OCI-LY3 (cell line): ENCODE results near the gene IL18RAP.

Source experiments
- H2AFZ ChIP-seq: fragments of 200-600, 300-600 bp; shearing (Covaris generic); 2 replicates; pipeline ENCODE4 v1.6.0; 2014; ENCODE audit warnings: antibody characterized with exemption, low read depth, low read length
- H3K27ac ChIP-seq: fragments of 200-600, 300-600 bp; sonication (generic); 2 replicates; pipeline ENCODE4 v1.5.1; 2014; ENCODE audit warnings: mild to moderate bottlenecking, low read length, moderate library complexity, mixed read lengths
- H3K27me3 ChIP-seq: fragments of 200-600, 300-600 bp; sonication (generic); 2 replicates; pipeline ENCODE4 v1.6.1; 2014; ENCODE audit warnings: low read depth, low read length, mixed read lengths
- H3K36me3 ChIP-seq: fragments of 200-600, 300-600 bp; sonication (generic); replicated peaks from 2 replicates; pipeline ENCODE3; 2014; ENCODE audit warnings: low read depth, low read length, mixed read lengths
- H3K4me1 ChIP-seq: fragments of 300-600, 200-600 bp; sonication (generic); 2 replicates; pipeline ENCODE4 v1.6.1; 2014; ENCODE audit warnings: low read length, mixed read lengths
- H3K4me2 ChIP-seq: fragments of 200-600, 300-600 bp; sonication (generic); 2 replicates; pipeline ENCODE4 v1.6.1; 2014; ENCODE audit warnings: low read length, mixed read lengths
- H3K4me3 ChIP-seq: fragments of 300-600, 200-600 bp; sonication (generic); 2 replicates; pipeline ENCODE4 v1.5.1; 2014; ENCODE audit warnings: antibody characterized with exemption, mild to moderate bottlenecking, low read length, moderate library complexity
- H3K79me2 ChIP-seq: fragments of 300-600, 200-600 bp; shearing (Covaris generic); 2 replicates; pipeline ENCODE4 v1.6.1; 2014; ENCODE audit warnings: mild to moderate bottlenecking, low read length, mixed read lengths
- H3K9ac ChIP-seq: fragments of 300-600, 200-600 bp; shearing (Covaris generic); 2 replicates; pipeline ENCODE4 v1.6.0; 2014; ENCODE audit warnings: mild to moderate bottlenecking, low read length, moderate library complexity
- H3K9me3 ChIP-seq: fragments of 200-600, 300-600 bp; shearing (Covaris generic); 2 replicates; pipeline ENCODE4 v1.6.1; 2014; ENCODE audit warnings: low read length, mixed read lengths; ENCODE audit not compliant: insufficient read depth
- H4K20me1 ChIP-seq: fragments of 200-600, 300-600 bp; sonication (generic); 2 replicates; pipeline ENCODE4 v1.6.1; 2016; ENCODE audit warnings: low read length, mixed read lengths; ENCODE audit not compliant: insufficient read depth
- EZH2phosphoT487 ChIP-seq: fragments of 200-600 bp; shearing (Covaris generic); IDR thresholded peaks from 2 replicates; pipeline ENCODE4 v1.6.1; 2018; ENCODE audit warnings: antibody characterized with exemption, mixed run types, low read depth
- TF ChIP-seq, protein P1 (sequence below): fragments of 200-600, 300-600 bp; sonication (generic); IDR thresholded peaks from 2 replicates; pipeline ENCODE4 v1.5.1; 2014; ENCODE audit warnings: antibody characterized with exemption, low read length, low read depth

The IL18RAP gene

DNA sequence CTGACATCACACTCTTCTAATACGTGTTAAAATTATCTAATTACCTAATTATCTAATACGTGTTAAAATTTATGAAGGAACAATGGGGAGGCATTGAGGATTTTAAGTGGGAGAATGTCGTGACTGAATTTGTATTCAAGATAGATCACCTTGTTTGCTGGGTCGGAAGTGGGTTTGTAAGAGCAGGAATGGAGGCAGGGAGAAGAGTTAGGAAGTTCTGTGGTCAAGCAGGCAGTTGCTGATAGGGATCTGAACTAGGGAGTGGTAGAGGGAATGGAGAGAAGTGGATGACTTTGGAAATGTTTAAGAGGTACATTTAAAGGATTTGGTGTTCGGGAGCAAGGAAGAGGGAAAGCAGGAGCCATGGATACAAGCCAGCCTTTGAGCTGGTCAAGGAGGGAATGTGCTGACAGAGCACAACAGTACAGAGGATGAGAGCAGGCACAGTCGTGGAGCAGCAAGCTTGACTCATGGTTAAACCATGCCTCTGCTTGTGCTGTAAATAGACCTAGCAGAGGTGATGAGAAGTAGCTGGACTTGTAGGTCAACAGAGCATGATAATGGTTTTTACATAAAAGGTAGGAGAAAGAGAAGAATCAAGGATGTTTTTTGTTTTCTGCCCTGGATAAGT is 16.2 kb downstream of the IL18RAP start:
- TF ChIP-seq, protein P1, sequence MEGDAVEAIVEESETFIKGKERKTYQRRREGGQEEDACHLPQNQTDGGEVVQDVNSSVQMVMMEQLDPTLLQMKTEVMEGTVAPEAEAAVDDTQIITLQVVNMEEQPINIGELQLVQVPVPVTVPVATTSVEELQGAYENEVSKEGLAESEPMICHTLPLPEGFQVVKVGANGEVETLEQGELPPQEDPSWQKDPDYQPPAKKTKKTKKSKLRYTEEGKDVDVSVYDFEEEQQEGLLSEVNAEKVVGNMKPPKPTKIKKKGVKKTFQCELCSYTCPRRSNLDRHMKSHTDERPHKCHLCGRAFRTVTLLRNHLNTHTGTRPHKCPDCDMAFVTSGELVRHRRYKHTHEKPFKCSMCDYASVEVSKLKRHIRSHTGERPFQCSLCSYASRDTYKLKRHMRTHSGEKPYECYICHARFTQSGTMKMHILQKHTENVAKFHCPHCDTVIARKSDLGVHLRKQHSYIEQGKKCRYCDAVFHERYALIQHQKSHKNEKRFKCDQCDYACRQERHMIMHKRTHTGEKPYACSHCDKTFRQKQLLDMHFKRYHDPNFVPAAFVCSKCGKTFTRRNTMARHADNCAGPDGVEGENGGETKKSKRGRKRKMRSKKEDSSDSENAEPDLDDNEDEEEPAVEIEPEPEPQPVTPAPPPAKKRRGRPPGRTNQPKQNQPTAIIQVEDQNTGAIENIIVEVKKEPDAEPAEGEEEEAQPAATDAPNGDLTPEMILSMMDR: no peak
- no peak for TF ChIP-seq EZH2phosphoT487
- Histone ChIP-seq H3K4me1 (peaks cover 38% of the 10 kb centered on the region), H3K9me3 (no peaks in the 10 kb centered on the region), H3K9ac (no peak overlapping the region), H3K4me2 (no peak overlapping the region), H4K20me1 (no peaks in the 10 kb centered on the region), H3K79me2 (no peaks in the 10 kb centered on the region), H3K27me3 (no peaks in the 10 kb centered on the region), H2AFZ (no peak overlapping the region), H3K27ac (no peak overlapping the region), H3K36me3 (no peaks in the 10 kb centered on the region), H3K4me3 (no peak overlapping the region)

DNA sequence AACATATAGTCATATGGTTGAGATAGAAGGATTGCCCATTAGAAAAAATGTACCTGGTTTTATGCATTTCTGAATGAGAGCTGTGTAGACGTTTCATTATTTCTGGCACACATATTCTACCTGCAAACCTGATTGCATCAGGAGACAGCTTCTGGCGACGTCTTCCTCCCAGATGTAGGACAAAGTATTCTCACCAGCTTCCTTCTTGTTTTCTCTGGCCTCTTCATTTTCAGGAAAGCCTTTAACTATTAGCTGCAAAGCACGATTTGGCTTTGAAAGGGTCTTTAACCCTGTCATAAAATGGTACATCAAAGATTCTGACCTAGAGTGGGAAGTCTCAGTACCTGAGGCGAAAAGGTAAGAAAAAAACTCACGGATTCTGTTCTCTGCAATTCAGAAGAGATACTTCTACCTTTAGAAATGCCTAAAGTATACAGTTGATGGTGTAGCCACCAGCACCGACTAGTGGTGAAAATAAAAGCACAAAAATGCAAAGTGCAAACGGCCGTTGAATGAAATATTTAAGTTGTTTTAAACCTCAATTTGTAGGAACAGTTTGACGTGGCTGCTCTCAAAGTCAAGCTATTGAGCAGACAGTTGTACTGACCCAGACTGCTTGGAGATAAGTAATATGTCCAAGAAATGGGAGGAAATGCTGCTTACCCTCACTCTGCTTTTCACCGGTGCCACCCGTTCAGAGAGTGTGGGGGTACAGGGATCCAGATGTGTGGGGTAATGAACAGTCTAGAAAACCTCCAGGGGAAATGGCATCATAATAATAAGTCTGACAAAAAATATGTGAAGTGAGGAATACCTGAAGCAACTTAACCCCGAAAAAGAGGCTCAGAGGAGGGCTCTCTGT is 20.2 kb downstream of the IL18RAP start:
- TF ChIP-seq, protein P1: peak; percentile 89
- TF ChIP-seq EZH2phosphoT487: no peak
- Histone ChIP-seq H3K9me3 (no peaks in the 10 kb centered on the region), H3K27ac (no peak overlapping the region), H3K4me2 (peak overlapping the region; percentile 66), H4K20me1 (no peaks in the 10 kb centered on the region), H2AFZ (peak overlapping the region; percentile 66), H3K4me3 (peak overlapping the region; percentile 58), H3K9ac (no peak overlapping the region), H3K27me3 (no peaks in the 10 kb centered on the region), H3K79me2 (no peaks in the 10 kb centered on the region), H3K36me3 (no peaks in the 10 kb centered on the region), H3K4me1 (peaks cover 13% of the 10 kb centered on the region)

DNA sequence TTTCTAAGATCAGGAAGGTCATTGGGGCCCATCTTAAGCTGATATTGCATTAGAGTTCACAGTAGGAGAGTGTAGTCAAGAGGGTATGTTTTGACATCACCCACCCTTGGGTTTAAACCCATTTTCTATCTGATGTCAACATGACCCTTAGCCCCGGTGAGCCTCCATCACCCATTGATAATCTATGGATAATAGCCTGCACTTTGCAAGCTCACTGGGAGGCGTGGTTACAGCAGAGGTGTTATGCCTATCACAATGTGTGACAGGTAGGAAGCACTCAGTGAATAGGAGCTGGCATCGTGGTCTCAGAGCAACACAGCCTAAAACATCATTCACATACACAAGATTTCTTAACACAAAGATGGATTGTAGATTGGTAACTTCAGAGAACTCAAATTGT is 21.3 kb downstream of the IL18RAP start:
- TF ChIP-seq, protein P1: no peak
- TF ChIP-seq EZH2phosphoT487: no peak
- Histone ChIP-seq H3K9ac (no peak overlapping the region), H3K4me2 (no peak overlapping the region), H3K36me3 (no peaks in the 10 kb centered on the region), H2AFZ (no peak overlapping the region), H3K27ac (no peak overlapping the region), H3K9me3 (no peaks in the 10 kb centered on the region), H3K4me3 (no peak overlapping the region), H3K4me1 (peaks cover 13% of the 10 kb centered on the region), H3K79me2 (no peaks in the 10 kb centered on the region), H3K27me3 (no peaks in the 10 kb centered on the region), H4K20me1 (no peaks in the 10 kb centered on the region)

DNA sequence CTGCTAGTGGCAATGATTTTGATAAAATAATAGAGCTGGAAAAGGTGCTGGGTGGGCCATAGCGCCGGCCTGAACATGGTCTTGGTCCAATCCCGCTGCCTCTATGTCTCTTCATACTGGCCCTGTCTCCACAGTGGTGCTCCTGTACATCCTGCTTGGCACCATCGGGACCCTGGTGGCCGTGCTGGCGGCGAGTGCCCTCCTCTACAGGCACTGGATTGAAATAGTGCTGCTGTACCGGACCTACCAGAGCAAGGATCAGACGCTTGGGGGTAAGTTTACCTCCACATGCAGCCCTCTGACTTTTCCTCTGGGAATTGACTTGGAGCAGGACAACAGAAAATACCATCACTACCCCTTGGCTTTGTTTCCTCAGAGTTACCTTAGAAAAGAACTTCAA is 24.0 kb downstream of the IL18RAP start:
- H3K79me2 ChIP-seq: no peaks in the 10 kb centered on the region
- H2AFZ ChIP-seq: no peak overlapping the region
- no peak overlapping the region for H3K27ac ChIP-seq
- no peaks in the 10 kb centered on the region for H4K20me1 ChIP-seq
- no peaks in the 10 kb centered on the region for H3K9me3 ChIP-seq
- no peaks in the 10 kb centered on the region for H3K27me3 ChIP-seq
- H3K4me2 ChIP-seq: no peak overlapping the region
- peaks cover 13% of the 10 kb centered on the region for H3K4me1 ChIP-seq
- H3K36me3 ChIP-seq: no peaks in the 10 kb centered on the region
- TF ChIP-seq EZH2phosphoT487: no peak
- H3K9ac ChIP-seq: no peak overlapping the region
- H3K4me3 ChIP-seq: no peak overlapping the region
